NCI-H446 treated with DMSO at 0.1 percent for 48 hours (cell line): Measurements from ENCODE around the gene CALHM6.

Experiments used
- DNase-seq: peaks from one replicate; lab custom pipeline; 2025; lab: John Stamatoyannopoulos, UW

Gene CALHM6

DNA sequence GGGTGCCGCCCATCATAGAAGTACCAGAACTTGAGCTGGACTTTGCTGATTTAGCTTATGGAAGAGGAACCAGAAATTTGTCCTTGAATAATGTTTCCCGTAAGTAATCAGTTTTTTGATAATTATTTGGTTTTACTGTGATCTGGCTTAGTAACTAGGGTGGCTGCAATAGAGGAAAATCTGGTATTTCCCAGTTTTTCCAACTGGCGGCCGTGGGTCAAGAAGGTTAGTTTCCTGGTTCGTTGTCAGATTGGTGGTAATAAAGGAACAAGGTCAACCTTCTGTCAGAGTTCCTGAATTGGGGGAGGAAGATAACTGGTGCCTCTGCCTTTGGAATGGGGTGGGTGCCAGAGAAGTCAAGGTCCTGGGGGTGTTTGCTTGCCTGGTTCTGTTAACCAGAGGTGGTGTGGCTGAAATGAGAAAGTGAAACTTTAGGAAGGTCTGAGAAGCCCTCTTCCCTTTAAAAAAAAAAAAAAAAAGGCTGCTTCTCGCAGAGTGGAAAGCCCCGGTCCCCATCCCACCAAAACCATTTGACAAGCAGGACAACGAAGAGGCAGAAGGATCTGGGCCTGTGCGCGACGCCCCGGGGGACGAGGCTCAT is at the start of gene CALHM6:
Gene CALHM6 (plus strand): TSS at position 45 of the 601 bp plus-strand sequence. CDS start 555 bp downstream, at position 600.
- DNase-seq = no peak

DNA sequence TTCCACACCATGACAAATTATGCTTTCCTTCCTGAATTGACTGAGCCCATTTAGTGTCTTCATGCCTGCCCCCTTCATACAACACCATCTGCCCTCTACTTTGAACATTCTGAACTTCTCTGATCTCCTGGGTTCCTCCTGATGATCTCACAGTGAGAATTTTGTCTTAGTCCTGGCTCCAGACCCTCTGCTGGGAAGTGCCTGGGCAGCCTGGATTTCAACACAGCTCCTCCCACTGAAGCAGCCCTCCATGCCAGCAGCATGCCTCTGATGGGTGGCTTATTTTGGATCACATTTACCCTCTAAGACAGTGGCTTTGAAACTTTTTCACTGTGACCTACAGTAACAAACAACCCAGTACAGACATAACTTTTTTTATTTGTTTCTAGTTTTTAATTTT is 48.9 kb upstream of the CALHM6 start:
- no peak for DNase-seq

DNA sequence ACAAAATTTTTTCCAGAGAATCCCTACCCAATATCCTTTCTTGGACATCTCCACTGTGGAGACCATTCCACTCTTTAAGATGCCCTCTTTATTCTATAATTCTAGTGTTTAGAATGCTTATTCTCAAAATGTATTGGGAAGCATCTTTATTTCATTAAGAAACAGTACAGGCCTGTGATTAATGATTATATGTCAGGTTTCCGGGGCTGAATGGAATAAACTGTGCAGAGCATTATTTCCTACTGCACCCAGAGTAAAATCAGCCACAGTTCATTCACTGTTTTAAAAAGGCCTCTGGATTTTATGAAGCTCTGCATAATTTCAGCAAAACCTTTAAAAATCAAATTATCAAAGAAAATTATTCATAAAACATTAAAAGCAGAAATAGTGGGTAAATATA is 47.8 kb upstream of the CALHM6 start:
- no peak for DNase-seq

DNA sequence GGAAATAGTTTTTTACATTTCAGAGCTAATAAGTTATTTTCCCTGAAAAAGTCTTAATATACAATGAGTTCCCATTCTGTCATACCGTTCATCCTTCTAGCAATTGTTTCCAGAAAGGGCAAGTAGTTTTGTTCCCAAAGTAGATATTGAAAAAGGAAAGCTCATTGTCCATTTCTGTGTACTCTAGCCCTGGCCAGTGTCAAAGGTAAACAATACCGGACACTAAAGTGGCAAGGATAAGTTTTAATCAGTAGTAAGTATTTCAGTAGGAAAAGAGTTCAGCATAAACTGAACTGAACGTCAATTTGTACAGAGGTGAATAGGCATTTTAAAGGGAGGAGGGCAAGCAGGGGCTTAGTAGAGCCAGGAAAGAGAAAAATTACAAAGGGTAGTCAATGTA is 43.5 kb upstream of the CALHM6 start:
- no peak for DNase-seq

DNA sequence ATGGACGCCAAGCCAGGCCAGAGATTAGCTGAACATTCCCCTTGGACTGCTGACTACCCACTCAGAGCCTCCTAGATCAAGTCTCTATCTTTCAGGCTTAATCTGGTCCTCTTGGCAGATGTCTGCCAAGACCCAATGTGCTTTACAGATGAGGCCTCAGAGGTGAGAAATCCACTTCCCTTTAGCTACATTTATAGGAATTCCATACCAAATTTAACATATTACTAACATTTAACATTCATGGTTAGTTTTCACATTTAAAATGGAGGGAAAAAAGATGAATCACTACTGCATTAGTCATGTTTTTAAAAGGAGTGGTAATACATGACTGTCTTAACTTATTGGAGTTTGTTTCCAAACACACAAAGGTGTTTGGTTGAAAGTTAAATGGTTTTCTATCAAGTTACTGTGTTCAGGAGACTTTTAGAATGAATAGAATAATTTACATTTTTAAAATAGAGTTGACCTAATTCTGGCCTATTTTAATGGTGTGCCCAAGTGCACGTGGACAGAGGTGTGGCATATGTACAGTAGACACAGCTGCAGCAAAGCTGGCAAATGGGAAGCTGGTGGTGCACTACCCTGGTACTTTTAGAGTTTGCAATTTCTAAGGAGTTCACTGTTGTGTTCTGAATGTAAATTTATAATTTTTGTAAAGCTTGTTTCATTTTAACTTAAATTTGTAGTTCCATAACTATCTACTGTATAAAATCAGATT is 41.9 kb upstream of the CALHM6 start:
- DNase-seq = no peak

DNA sequence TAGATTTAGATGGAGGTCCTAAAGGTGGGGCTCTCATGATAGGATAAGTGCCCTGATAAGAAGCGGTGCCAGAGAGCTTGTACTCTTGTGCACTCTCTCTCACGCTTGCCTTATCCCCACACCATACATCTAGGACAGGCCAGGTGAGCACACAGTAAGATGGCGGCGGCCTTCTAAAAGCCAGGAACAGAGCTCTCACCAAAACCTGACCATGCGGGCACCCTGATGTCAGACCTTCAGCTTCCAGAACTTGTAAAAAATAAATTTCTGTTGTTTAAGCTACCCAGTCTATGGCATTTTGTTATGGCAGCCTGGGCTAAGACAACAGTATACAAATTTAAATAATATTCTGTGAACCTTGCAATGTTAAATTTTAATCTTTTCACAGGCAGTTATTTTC is 40.8 kb upstream of the CALHM6 start:
- DNase-seq = no peak

DNA sequence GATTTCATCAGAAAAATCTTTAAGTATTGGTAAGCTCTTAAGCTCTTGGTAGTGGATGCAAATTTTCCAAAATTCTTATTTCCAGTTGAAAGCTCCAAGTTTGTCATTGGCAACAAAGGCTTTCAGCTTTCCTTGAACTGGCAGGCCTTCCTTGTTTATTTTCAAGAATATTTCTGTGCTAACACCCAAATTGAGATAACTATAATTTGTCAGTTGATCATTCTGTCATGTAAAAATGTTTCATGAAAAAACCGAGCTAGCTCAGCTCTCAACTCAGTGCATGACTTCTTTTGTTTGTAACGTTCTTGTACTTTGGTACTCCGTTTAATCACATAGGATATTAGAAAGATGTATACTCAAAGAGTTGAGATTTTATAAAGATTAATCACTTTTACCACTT is 38.9 kb upstream of the CALHM6 start:
- no peak for DNase-seq

DNA sequence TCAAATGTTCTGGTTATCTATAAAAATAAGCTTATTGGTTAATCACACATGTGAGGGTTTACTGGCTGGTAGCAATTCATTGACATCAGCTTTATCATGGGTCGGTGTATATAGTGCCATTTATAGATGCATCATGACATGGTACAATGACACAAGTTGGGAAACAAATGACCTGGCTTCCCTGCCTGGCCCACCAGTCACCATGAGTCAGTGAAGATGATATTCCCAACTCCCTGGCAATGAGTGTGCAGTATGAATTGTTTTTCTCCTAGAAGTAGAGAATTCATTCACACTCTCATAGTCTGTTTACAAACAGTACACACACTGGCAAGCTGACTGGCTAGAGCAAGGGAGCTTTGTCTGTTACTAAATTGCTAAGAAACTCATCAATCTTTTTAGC is 37.2 kb upstream of the CALHM6 start:
- DNase-seq = no peak

DNA sequence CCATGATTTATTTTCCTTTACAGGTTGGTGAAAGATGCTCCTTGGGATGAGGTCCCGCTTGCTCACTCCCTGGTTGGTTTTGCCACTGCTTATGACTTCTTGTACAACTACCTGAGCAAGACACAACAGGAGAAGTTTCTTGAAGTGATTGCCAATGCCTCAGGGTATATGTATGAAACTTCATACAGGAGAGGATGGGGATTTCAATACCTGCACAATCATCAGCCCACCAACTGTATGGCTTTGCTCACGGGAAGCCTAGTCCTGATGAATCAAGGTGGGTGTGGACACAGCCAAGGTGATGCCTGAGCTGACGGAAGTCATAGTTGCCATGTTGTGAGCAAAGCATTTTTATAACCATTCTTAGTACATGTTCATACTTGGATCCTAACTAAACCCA is 34.6 kb upstream of the CALHM6 start:
- no peak for DNase-seq

DNA sequence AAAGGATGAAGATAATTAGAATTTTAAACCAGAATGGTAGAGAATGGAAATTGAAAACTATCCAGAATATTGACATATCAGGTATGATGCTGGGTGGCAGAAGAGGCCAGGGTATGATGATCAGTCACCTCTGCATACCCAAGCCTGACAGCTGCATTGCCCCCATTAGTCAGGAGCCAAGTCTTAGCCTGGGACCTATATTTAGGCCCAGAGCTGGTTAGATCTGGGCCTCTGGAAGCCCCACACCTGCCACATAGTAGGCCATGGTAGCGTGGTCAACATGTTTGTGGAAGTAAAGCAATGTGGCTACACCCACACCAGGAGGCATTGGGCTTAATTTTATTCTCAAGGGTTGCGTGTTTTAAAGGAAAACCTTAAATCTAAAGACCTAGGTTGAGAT is 32.1 kb upstream of the CALHM6 start:
- no peak for DNase-seq

DNA sequence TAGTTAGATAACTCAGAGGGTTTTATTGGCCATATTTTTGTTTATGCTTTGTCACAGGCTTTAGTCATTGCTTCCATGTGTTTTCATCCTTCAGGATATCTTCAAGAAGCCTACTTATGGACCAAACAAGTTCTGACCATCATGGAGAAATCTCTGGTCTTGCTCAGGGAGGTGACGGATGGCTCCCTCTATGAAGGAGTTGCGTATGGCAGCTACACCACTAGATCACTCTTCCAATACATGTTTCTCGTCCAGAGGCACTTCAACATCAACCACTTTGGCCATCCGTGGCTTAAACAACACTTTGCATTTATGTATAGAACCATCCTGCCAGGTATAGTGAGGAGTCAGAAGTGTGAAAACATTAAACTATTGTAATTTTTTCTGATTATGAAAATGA is 30.3 kb upstream of the CALHM6 start:
- no peak for DNase-seq

DNA sequence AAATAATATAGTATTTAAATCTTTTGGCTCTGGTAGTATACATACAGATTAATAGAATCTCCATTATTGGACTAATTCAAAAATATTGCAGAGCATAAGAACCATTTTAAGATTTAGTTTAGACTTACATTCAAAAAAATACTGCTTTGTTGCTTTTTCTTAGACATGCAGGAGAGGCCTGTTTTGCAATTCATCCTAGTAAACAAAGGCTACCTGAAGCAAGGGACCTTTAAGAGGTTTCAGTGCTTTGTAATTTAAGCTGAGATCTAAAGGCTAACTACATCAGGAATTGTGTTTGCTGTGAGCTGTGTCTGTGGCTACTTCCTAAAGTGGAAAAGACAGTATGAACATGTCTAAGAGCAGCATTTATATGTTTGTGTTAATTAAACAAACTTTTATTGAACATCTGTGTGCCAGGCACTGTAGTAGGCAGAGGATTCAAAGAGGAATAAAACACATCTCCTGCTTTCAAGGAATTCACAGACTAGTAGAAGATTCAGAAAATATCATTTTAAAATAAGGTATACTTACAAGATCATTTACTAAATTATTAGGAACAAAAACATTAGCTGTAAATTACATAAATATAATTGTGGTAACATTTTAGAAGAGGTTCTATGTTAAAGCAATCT is 29.1 kb upstream of the CALHM6 start:
- DNase-seq = no peak

DNA sequence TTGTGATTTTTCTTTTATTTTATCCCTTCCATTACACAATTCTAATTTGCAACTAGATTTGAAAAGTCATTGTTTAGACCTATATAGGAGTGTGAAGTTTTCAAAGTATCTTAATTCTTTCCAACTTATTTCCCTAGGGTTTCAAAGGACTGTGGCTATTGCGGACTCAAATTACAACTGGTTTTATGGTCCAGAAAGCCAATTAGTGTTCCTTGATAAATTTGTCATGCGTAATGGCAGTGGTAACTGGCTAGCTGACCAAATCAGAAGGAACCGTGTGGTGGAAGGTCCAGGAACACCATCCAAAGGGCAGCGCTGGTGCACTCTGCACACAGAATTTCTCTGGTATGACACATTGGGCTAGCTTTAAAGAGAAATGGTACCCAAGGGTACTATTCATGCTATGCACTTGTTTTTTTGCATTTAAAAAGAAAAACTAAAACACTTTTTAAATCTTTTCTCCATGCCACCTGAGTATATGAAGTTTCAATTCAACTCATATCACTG is 27.9 kb upstream of the CALHM6 start:
- DNase-seq = no peak

DNA sequence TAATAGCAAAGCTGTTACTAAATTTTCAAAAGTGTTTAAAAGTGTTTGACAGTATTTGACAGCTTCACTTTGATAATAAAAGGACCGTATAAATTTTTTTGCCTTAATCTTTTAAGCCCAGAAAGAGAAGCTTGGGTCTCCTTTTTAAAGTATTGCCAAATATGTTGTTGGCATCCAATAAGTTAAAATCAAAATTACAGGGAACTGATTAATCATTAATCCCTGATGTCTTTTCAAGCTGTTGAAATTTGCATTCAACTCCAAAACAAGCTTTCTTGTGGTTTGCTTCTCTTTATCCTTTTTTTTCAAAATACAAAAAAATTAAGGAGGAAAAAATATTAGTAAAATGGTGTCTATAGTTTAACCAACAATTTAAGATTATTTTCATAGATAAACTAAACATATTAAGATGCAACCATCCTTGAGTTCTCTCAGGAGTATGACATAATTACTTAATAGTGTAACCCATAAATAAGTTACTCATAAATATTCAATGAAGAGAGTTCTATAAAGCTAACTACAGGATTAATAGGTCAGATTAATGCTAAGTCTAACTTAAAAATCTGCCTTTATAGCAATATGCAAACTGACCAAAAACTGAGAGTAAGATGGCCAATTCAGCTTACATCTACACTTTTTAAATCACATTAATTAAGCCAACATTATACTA is 27.0 kb upstream of the CALHM6 start:
- DNase-seq = no peak

DNA sequence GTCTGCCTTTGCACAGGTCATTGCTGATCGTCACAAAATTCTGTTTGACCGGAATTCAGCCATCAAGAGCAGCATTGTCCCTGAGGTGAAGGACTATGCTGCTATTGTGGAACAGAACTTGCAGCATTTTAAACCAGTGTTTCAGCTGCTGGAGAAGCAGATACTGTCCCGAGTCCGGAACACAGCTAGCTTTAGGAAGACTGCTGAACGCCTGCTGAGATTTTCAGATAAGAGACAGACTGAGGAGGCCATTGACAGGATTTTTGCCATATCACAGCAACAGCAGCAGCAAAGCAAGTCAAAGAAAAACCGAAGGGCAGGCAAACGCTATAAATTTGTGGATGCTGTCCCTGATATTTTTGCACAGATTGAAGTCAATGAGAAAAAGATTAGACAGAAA is 24.6 kb upstream of the CALHM6 start:
- no peak for DNase-seq

DNA sequence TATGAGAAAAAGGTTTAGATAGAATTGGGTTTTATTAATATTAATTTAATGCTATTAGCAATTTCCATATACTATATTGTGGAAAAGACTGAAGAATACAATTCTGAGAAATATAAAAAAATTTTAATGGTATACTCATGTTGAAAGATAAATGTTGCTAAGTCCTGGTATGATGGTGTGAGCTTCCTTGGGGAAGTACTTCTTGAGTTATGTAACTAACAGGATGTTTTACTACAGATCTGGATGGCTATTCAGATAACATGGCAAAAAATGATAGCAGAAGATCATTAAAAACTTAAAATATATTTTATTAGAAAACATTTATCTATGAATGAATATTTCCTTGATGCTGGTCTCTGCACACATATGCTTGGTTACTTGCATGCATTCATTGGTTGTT is 23.5 kb upstream of the CALHM6 start:
- DNase-seq = no peak

DNA sequence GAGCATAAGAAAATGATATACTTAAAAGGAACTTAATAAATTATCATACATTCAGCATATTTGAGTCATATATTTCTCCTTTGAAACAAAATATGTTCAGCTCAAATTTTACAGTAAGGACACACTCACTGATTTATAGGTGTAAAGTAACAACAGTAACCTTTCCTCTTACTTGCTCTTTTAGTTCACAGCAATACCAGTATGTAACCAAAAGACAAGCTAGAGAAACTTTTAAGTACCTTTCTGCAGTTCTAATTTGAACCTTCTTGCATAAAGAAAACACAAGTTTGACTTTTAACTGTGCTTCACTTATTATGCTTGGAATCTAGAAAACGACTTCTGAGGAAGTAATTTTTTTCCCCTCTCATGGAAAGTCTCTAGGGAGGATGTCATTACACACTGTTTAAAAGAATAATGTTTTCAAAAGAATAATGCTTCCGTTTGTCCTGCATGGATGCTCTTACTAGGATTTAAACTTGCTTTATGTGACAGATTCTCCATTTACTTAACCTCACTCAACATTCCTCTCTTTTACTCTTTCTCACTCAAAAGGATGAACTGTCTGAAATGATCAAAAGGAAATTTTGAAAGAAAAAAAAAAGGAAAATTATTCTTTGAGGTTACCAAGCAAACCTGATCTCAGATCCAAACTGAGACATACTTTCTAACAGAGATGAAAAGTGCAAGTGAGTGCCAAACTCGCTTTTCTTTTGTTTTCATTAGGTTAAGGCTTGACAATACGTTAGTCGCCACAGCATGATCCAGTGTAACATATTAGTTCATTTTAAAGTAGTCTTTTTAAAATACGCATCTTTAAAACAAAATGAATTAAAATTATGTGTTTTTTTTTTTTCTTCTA is 22.4 kb upstream of the CALHM6 start:
- no peak for DNase-seq

DNA sequence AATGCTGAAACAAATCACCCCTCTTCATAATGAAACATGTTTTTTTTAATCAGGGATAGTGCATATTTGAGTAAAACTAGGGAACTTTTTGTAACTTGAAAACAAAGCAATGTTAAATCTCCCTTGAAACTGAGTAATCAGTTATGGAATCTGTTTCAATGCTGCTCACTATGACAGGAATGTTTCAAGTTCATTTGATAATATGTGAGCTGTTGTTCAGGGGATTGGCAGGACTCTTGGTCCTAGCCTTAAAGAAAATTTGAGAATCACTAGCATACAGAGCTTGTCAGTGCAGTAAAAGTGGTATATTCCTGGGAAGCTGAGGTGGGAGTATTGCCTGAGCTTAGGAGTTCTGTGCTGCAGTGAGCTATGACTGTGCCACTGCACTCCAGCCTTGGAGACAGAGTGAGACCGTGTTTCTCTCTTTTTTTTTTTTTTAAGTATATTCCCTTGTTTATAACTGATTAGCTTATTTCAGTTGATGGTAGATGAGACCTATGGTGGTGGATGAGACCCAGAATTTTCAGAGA is 21.6 kb upstream of the CALHM6 start:
- no peak for DNase-seq

DNA sequence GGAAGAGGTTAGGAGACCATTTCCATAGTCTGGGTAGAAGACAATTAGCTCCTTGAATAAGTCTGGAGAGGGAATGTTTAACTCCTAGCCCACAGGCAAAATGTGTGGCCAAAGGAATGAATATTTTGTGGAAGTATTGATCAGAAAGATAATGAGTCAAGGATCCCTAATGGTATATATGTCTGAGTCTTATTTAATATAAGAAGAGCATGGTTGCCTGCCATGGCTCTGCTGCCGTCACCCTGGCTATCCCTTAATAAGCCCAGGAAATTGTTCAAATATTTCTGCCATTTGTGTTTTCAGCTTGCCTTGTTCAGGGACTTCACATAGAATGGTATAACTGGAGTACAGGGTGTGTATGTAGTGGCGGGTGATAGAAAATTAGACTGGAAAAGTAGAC is 18.1 kb upstream of the CALHM6 start:
- no peak for DNase-seq

DNA sequence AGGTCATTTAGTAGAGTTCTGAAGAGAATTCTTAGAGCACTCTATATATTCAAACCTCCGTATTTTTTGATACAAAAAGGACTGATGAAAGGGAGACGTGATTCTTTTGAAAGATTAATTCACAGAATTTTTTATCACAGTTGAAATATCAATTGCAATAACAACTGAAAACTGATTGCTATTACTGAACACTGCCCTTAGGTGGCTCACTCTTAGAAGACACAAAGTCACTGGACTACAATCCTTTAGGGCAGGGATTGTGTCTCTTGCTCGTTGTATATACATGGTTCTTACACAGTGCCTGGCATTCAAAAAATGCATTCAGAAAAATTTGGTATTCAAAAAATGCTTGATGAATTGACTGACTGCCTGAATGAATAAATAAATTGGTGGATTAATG is 17.1 kb upstream of the CALHM6 start:
- DNase-seq = no peak

DNA sequence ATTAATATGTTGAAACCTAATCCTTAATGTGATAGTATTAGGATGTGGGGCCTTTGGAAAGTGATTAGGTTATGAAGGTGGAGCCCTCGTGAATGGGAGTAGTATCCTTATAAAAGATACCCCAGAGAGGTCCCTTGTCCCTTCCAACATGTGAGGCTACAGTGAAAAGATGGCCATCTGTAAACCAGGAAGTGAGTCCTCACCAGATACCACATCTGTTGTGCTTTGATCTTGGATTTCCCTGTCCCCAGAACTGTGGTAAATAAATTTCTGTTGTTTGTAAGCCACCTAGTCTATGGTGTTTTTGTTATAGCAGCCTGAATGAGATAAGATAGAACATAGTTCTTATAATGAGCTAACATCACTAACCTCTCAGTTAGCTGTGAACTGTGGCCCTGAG is 16.6 kb upstream of the CALHM6 start:
- DNase-seq = no peak

DNA sequence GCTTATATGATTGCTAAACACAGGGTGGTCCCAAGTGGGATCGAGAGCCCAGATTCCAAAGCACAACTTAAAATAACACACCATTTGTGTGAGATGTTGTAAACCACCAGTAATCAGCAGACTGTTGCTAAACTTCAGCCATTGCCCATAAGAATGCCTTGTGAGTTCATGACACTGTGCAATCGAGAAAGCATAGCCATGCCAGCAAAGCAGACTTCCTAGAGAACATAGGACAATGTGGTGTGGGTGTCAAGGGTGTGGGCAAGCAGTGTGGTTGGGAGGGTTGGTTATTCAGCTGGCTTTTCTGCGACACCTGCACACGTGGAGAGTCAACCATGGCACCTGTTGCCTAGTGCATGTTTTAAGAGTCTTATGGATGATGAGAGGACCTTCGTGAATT is 16.1 kb upstream of the CALHM6 start:
- DNase-seq = no peak
